ENCODE results near the gene CDH23. TPM values are rescaled to one million over a fixed set of nuclear protein-coding genes. Genes with fewer than 3 reads are reported as not detected.

Gene CDH23
- total RNA-seq, 4 donors from 2014 or later, result 14.4 to 29.6 (median 19.7) TPM

- H3K27ac ChIP-seq (replicated peaks in 1 of 4), result no peak overlapping the region
These were observed 20.8 kb upstream of the CDH23 start for GRCh38 chr10:71375952-71376351.

GRCh38 chr10:71378336-71379117 lies 18.2 kb upstream of the CDH23 start:
- H3K27me3 ChIP-seq, result no peaks in the 10 kb centered on the region
- H3K4me3 ChIP-seq, result no peak overlapping the region
- peaks cover 6 to 16% (median 11%) of the 10 kb centered on the region in 4 donors for H3K4me1 ChIP-seq
- TF ChIP-seq CTCF (IDR thresholded peaks at IDR 0.05) (no peak), EP300 (IDR thresholded peaks at IDR 0.05) (no peak), POLR2A (IDR thresholded peaks at IDR 0.05; ENCODE audit: low read depth) (no peak), POLR2AphosphoS5 (IDR thresholded peaks at IDR 0.05) (no peak)
- H3K36me3 ChIP-seq, result no peaks in the 10 kb centered on the region
- H3K27ac ChIP-seq (replicated peaks in 1 of 4), result peak overlapping the region in 3 of 4 donors; percentile 1 to 88 (median 83)
- intact Hi-C loops (cut with DNase I), result loop anchor here (5.0 to 10.0 kb wide), 2 partner anchors 56 to 516 kb away; no protein-coding TSS in a partner anchor
- no peak for DNase-seq (ENCODE audit: extremely low spot score)
- no peaks in the 10 kb centered on the region for H3K9me3 ChIP-seq
- 65% methylated on average over 6 of the region's 6 CpGs for WGBS

More at GRCh38 chr10:71375952-71376351, 20.8 kb upstream of the CDH23 start:
- peaks cover 6 to 16% (median 11%) of the 10 kb centered on the region in 4 donors for H3K4me1 ChIP-seq
- no peaks in the 10 kb centered on the region for H3K36me3 ChIP-seq
- DNase-seq (ENCODE audit: extremely low spot score), result no peak
- no peak for TF ChIP-seq POLR2AphosphoS5 (IDR thresholded peaks at IDR 0.05)
- no peak for TF ChIP-seq CTCF (IDR thresholded peaks at IDR 0.05)
- TF ChIP-seq POLR2A (IDR thresholded peaks at IDR 0.05; ENCODE audit: low read depth), result no peak
- TF ChIP-seq EP300 (IDR thresholded peaks at IDR 0.05), result no peak
- intact Hi-C loops (cut with DNase I), result loop anchor here (5.0 to 10.0 kb wide), 2 partner anchors 54 to 519 kb away; no protein-coding TSS in a partner anchor
- H3K9me3 ChIP-seq, result no peaks in the 10 kb centered on the region
- peaks cover 0 to 4% (median 0%) of the 10 kb centered on the region in 4 donors for H3K27me3 ChIP-seq
- WGBS, result 61% methylated on average over 3 of the region's 3 CpGs
- no peak overlapping the region for H3K4me3 ChIP-seq

GRCh38 chr10:71379118-71379766 lies 17.5 kb upstream of the CDH23 start:
- peaks cover 6 to 16% (median 13%) of the 10 kb centered on the region in 4 donors for H3K4me1 ChIP-seq
- no peak for TF ChIP-seq CTCF (IDR thresholded peaks at IDR 0.05)
- TF ChIP-seq POLR2AphosphoS5 (IDR thresholded peaks at IDR 0.05), result no peak
- TF ChIP-seq EP300 (IDR thresholded peaks at IDR 0.05), result no peak
- no peak for TF ChIP-seq POLR2A (IDR thresholded peaks at IDR 0.05; ENCODE audit: low read depth)
- no peak for DNase-seq (ENCODE audit: extremely low spot score)
- intact Hi-C loops (cut with DNase I), result loop anchor here (5.0 to 10.0 kb wide), 2 partner anchors 57 to 516 kb away; no protein-coding TSS in a partner anchor
- H3K27me3 ChIP-seq, result no peaks in the 10 kb centered on the region
- no peaks in the 10 kb centered on the region for H3K36me3 ChIP-seq
- no peaks in the 10 kb centered on the region for H3K9me3 ChIP-seq
- H3K27ac ChIP-seq (replicated peaks in 1 of 4), result no peak overlapping the region
- WGBS, result 72% methylated on average over 3 of the region's 3 CpGs
- no peak overlapping the region for H3K4me3 ChIP-seq

GRCh38 chr10:71380841-71381240 lies 15.9 kb upstream of the CDH23 start:
- H3K4me1 ChIP-seq, result peaks cover 6 to 17% (median 15%) of the 10 kb centered on the region in 4 donors
- no peak for DNase-seq (ENCODE audit: extremely low spot score)
- intact Hi-C loops (cut with DNase I), result loop anchor here (5.0 kb wide), 1 partner anchor 326 kb away; no protein-coding TSS in a partner anchor

More at GRCh38 chr10:71380841-71381240, 15.9 kb upstream of the CDH23 start:
- Histone ChIP-seq H3K4me3 (no peak overlapping the region), H3K27me3 (no peaks in the 10 kb centered on the region), H3K27ac (replicated peaks in 1 of 4) (no peak overlapping the region), H3K36me3 (no peaks in the 10 kb centered on the region), H3K9me3 (no peaks in the 10 kb centered on the region)
- no peak for TF ChIP-seq EP300 (IDR thresholded peaks at IDR 0.05)
- TF ChIP-seq CTCF (IDR thresholded peaks at IDR 0.05), result no peak
- TF ChIP-seq POLR2A (IDR thresholded peaks at IDR 0.05; ENCODE audit: low read depth), result no peak
- TF ChIP-seq POLR2AphosphoS5 (IDR thresholded peaks at IDR 0.05), result no peak
- 38% methylated on average over 1 of the region's 1 CpG for WGBS
